HG03135 (cell line): Measurements from ENCODE around the gene KIR3DL1.
"Not testable (repeated sequence)": the region's sequence is repeated elsewhere in the genome, so short reads cannot be mapped to it uniquely, and the experiment has no call there.

Source experiments
- ATAC-seq: cut with Tn5 transposase; IDR thresholded peaks from one replicate; pipeline ENCODE4 v1.9.1; 2021; ENCODE audit warnings: mild to moderate bottlenecking, moderate library complexity; ENCODE audit not compliant: unreplicated experiment

The KIR3DL1 gene

GRCh38 chr19:54816251-54816650, at the start of gene KIR3DL1:
Gene KIR3DL1 (plus strand): TSS chr19:54816468.
- not testable (repeated sequence) for ATAC-seq

- ATAC-seq, result not testable (repeated sequence)
These were observed 46.6 kb upstream of the KIR3DL1 start, which contains the start of gene KIR2DL1 for GRCh38 chr19:54769646-54770045. Gene KIR2DL1 (plus strand): TSS chr19:54769793. CDS start chr19:54769851, 58 bp downstream.

GRCh38 chr19:54770511-54770910, 45.8 kb upstream of the KIR3DL1 start:
- not testable (repeated sequence) for ATAC-seq

- ATAC-seq, result not testable (repeated sequence)
These were observed 45.0 kb upstream of the KIR3DL1 start for GRCh38 chr19:54771018-54771960.

- not testable (repeated sequence) for ATAC-seq
These were observed 43.6 kb upstream of the KIR3DL1 start for GRCh38 chr19:54772666-54773065.

GRCh38 chr19:54775095-54775815, 41.0 kb upstream of the KIR3DL1 start:
- ATAC-seq, result not testable (repeated sequence)

- not testable (repeated sequence) for ATAC-seq
These were observed 40.4 kb upstream of the KIR3DL1 start for GRCh38 chr19:54775830-54776229.

GRCh38 chr19:54777851-54778250, 38.4 kb upstream of the KIR3DL1 start:
- not testable (repeated sequence) for ATAC-seq

GRCh38 chr19:54778896-54779295, 37.4 kb upstream of the KIR3DL1 start:
- not testable (repeated sequence) for ATAC-seq

- ATAC-seq, result not testable (repeated sequence)
These were observed 33.4 kb upstream of the KIR3DL1 start for GRCh38 chr19:54782916-54783315.

- not testable (repeated sequence) for ATAC-seq
These were observed 30.1 kb upstream of the KIR3DL1 start for GRCh38 chr19:54786091-54786723.

- ATAC-seq, result not testable (repeated sequence)
These were observed 28.1 kb upstream of the KIR3DL1 start for GRCh38 chr19:54788154-54788553.

GRCh38 chr19:54790711-54791110, 25.6 kb upstream of the KIR3DL1 start:
- no peak for ATAC-seq

GRCh38 chr19:54791476-54791875, 24.8 kb upstream of the KIR3DL1 start:
- no peak for ATAC-seq

GRCh38 chr19:54792814-54793213, 23.5 kb upstream of the KIR3DL1 start:
- no peak for ATAC-seq

GRCh38 chr19:54795758-54796157, 20.5 kb upstream of the KIR3DL1 start:
- no peak for ATAC-seq

- no peak for ATAC-seq
These were observed 12.9 kb upstream of the KIR3DL1 start, which contains the start of gene KIR2DL4 for GRCh38 chr19:54803410-54803809. Gene KIR2DL4 (plus strand): TSS chr19:54803610. CDS start chr19:54803652, 42 bp downstream.

GRCh38 chr19:54804101-54804500, 12.2 kb upstream of the KIR3DL1 start:
- ATAC-seq, result no peak

- no peak for ATAC-seq
These were observed 11.7 kb upstream of the KIR3DL1 start for GRCh38 chr19:54804571-54804970.

GRCh38 chr19:54805665-54806515, 10.4 kb upstream of the KIR3DL1 start:
- no peak for ATAC-seq
